GM23338 (cell line): ENCODE results near the gene ANKRD53. TPM values are rescaled to one million over a fixed set of nuclear protein-coding genes. Genes with fewer than 3 reads are reported as not detected.

Source experiments
- ATAC-seq: fragments of 200-7000 bp; cut with Tn5 transposase; 3 replicates; pipeline ENCODE4 v1.9.1; 2020
- DNase-seq: peaks from one replicate; pipeline ENCODE4 v3.0.0-alpha.2; 2015; ENCODE audit warnings: low spot score
- H2AFZ ChIP-seq: fragments of 200-600 bp; sonication (generic); 2 replicates; pipeline ENCODE4 v1.8.0; 2016; ENCODE audit warnings: antibody characterized with exemption, mild to moderate bottlenecking, moderate library complexity
- H3F3A ChIP-seq: fragments of 200-600 bp; sonication (generic); replicated peaks from 2 replicates; pipeline ENCODE4 v1.8.0; 2017; ENCODE audit warnings: antibody characterized with exemption, mixed run types, low read depth
- H3K27ac ChIP-seq: fragments of 200-600 bp; sonication (generic); 2 replicates; pipeline ENCODE4 v1.6.1; 2016; ENCODE audit warnings: low read depth
- H3K27me3 ChIP-seq: fragments of 200-600 bp; sonication (generic); 2 replicates; pipeline ENCODE4 v1.8.0; 2016; ENCODE audit warnings: mild to moderate bottlenecking, mixed run types, moderate library complexity; ENCODE audit not compliant: insufficient read depth
- H3K36me3 ChIP-seq: fragments of 200-600 bp; sonication (generic); 2 replicates; pipeline ENCODE4 v1.8.0; 2016; ENCODE audit warnings: mild to moderate bottlenecking; ENCODE audit not compliant: insufficient read depth
- H3K4me1 ChIP-seq: fragments of 200-600 bp; sonication (generic); 2 replicates; pipeline ENCODE4 v1.8.0; 2016; ENCODE audit warnings: mild to moderate bottlenecking, moderate library complexity; ENCODE audit not compliant: insufficient read depth
- H3K4me2 ChIP-seq: fragments of 200-600 bp; sonication (generic); 2 replicates; pipeline ENCODE4 v1.7.1; 2017; ENCODE audit warnings: mixed run types
- H3K4me3 ChIP-seq: fragments of 200-600 bp; sonication (generic); 2 replicates; pipeline ENCODE4 v1.6.1; 2016; ENCODE audit warnings: mixed run types
- H3K79me2 ChIP-seq: fragments of 200-600 bp; sonication (generic); replicated peaks from 2 replicates; pipeline ENCODE4 v1.8.0; 2017; ENCODE audit warnings: mild to moderate bottlenecking; ENCODE audit not compliant: insufficient read depth
- H3K9me2 ChIP-seq: fragments of 200-600 bp; sonication (generic); 2 replicates; pipeline ENCODE4 v1.8.0; 2017; ENCODE audit not compliant: insufficient read depth
- H4K20me1 ChIP-seq: fragments of 200-600 bp; sonication (generic); replicated peaks from 2 replicates; pipeline ENCODE4 v1.8.0; 2017; ENCODE audit warnings: mild to moderate bottlenecking; ENCODE audit not compliant: insufficient read depth
- H3K27ac Mint-ChIP-seq: 2 replicates; pipeline ENCODE4 v1.8.0; 2020; ENCODE audit warnings: inconsistent platforms, mild to moderate bottlenecking, moderate library complexity, mixed read lengths
- H3K27me3 Mint-ChIP-seq: 3 replicates; pipeline ENCODE4 v1.8.0; 2022; ENCODE audit warnings: low read depth, mild to moderate bottlenecking, moderate library complexity, mixed read lengths, inconsistent platforms; ENCODE audit not compliant: insufficient read depth, poor library complexity
- H3K36me3 Mint-ChIP-seq: 3 replicates; pipeline ENCODE4 v1.8.0; 2021; ENCODE audit warnings: low read depth, mild to moderate bottlenecking, inconsistent platforms, moderate library complexity, mixed read lengths
- H3K4me1 Mint-ChIP-seq: 3 replicates; pipeline ENCODE4 v1.8.0; 2020; ENCODE audit warnings: mild to moderate bottlenecking, inconsistent platforms, mixed read lengths
- H3K4me3 Mint-ChIP-seq: 3 replicates; pipeline ENCODE4 v1.8.0; 2021; ENCODE audit warnings: moderate library complexity, mild to moderate bottlenecking, inconsistent platforms, mixed read lengths
- H3K9me3 Mint-ChIP-seq: 3 replicates; pipeline ENCODE4 v1.8.0; 2020; ENCODE audit warnings: moderate library complexity, mild to moderate bottlenecking, inconsistent platforms, mixed read lengths
- CREB1 ChIP-seq: fragments of 250-450 bp; sonication (Bioruptor Pico); IDR thresholded peaks from 2 replicates; pipeline ENCODE4 v1.5.0; 2020; ENCODE audit warnings: low read depth, mild to moderate bottlenecking, moderate library complexity
- JUNB ChIP-seq: IDR thresholded peaks from one replicate; pipeline ENCODE4 v1.6.1; 2016; ENCODE audit warnings: antibody characterized with exemption; ENCODE audit not compliant: unreplicated experiment
- NANOG ChIP-seq: IDR thresholded peaks from 2 replicates; pipeline ENCODE4 v1.6.1; 2016; ENCODE audit warnings: antibody characterized with exemption, borderline replicate concordance
- POLR2AphosphoS5 ChIP-seq: IDR thresholded peaks from 2 replicates; pipeline ENCODE4 v1.6.1; 2016; ENCODE audit warnings: antibody characterized with exemption, low read depth
- STAT1 ChIP-seq: IDR thresholded peaks from one replicate; pipeline ENCODE4 v1.6.1; 2016; ENCODE audit warnings: antibody characterized with exemption; ENCODE audit not compliant: unreplicated experiment
- ZNF331 ChIP-seq: fragments of 250-450 bp; sonication (Bioruptor Pico); IDR thresholded peaks from 2 replicates; pipeline ENCODE4 v1.5.0; 2020; ENCODE audit warnings: low read depth, mild to moderate bottlenecking, moderate library complexity
- polyA plus RNA-seq: library from polyadenylated mRNA; unstranded; fragments of >200 nt; fragmentation: Nextera tagmentation; extraction: Ambion mirVana; gene quantifications from 2 replicates; pipeline ENCODE4 v1.2.1, GENCODE V29; 2016
- total RNA-seq: library from RNA; depleted of rRNA; stranded (reverse); fragments of >200 nt; shearing (Covaris generic); gene quantifications from 2 replicates; pipeline ENCODE4 v1.2.3, GENCODE V29; 2014
- TF ChIP-seq, protein P1 (sequence below): IDR thresholded peaks from one replicate; pipeline ENCODE4 v1.6.1; 2018; ENCODE audit warnings: antibody characterized with exemption; ENCODE audit not compliant: unreplicated experiment
- TF ChIP-seq, protein P2 (sequence below), 2 experiments: fragments of 200-600 bp in 1 of 2; sonication (generic) in 1 of 2; conservative IDR thresholded peaks; 2 replicates each; pipeline versions ENCODE4 v1.5.1 to v1.6.1; 2016 to 2017; ENCODE audit warnings: antibody characterized with exemption in 2 of 2, low read depth in 2 of 2, mild to moderate bottlenecking in 2 of 2, moderate library complexity in 1 of 2
- TF ChIP-seq, protein P3 (sequence below): IDR thresholded peaks from 2 replicates; pipeline ENCODE4 v1.6.1; 2016; ENCODE audit warnings: antibody characterized with exemption

ANKRD53 gene
- total and polyA plus RNA-seq, 2 experiments from 2014 or later: 0.32 to 0.73 TPM

DNA sequence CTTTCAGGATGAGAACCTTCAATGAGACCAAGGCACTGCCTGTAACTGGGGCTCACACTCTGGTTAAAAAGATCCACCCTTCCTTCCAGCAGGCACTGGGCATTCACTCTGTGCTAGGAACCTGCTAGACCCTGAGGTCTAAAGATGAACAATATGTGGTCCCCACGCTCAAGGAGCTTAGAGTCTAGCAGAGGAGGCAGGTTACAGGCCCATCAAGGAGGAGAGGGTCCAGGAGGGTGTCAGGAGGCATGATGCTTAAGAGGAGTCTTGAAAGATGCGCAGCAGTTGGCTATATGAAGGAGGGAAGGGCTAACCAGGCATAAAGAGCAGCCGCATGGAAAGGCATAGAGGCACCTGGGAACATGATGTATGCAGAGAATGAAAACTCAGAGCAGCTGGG lies 4.5 kb downstream of the ANKRD53 start:
- ATAC-seq (no peak), DNase-seq (no peak)
- H3K27me3 Mint-ChIP-seq: peaks cover 21% of the 10 kb centered on the region
- TF ChIP-seq, protein P1, sequence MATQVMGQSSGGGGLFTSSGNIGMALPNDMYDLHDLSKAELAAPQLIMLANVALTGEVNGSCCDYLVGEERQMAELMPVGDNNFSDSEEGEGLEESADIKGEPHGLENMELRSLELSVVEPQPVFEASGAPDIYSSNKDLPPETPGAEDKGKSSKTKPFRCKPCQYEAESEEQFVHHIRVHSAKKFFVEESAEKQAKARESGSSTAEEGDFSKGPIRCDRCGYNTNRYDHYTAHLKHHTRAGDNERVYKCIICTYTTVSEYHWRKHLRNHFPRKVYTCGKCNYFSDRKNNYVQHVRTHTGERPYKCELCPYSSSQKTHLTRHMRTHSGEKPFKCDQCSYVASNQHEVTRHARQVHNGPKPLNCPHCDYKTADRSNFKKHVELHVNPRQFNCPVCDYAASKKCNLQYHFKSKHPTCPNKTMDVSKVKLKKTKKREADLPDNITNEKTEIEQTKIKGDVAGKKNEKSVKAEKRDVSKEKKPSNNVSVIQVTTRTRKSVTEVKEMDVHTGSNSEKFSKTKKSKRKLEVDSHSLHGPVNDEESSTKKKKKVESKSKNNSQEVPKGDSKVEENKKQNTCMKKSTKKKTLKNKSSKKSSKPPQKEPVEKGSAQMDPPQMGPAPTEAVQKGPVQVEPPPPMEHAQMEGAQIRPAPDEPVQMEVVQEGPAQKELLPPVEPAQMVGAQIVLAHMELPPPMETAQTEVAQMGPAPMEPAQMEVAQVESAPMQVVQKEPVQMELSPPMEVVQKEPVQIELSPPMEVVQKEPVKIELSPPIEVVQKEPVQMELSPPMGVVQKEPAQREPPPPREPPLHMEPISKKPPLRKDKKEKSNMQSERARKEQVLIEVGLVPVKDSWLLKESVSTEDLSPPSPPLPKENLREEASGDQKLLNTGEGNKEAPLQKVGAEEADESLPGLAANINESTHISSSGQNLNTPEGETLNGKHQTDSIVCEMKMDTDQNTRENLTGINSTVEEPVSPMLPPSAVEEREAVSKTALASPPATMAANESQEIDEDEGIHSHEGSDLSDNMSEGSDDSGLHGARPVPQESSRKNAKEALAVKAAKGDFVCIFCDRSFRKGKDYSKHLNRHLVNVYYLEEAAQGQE: no peak
- TF ChIP-seq ZNF331 (no peak), JUNB (no peak), STAT1 (no peak), POLR2AphosphoS5 (no peak), CREB1 (no peak), NANOG (no peak)
- TF ChIP-seq, protein P2, sequence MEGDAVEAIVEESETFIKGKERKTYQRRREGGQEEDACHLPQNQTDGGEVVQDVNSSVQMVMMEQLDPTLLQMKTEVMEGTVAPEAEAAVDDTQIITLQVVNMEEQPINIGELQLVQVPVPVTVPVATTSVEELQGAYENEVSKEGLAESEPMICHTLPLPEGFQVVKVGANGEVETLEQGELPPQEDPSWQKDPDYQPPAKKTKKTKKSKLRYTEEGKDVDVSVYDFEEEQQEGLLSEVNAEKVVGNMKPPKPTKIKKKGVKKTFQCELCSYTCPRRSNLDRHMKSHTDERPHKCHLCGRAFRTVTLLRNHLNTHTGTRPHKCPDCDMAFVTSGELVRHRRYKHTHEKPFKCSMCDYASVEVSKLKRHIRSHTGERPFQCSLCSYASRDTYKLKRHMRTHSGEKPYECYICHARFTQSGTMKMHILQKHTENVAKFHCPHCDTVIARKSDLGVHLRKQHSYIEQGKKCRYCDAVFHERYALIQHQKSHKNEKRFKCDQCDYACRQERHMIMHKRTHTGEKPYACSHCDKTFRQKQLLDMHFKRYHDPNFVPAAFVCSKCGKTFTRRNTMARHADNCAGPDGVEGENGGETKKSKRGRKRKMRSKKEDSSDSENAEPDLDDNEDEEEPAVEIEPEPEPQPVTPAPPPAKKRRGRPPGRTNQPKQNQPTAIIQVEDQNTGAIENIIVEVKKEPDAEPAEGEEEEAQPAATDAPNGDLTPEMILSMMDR (conservative IDR thresholded peaks at IDR 0.05; ENCODE audit: low read depth in 2 of 2): no peak
- Histone ChIP-seq H3K4me2 (no peak overlapping the region), H3K36me3 (no peaks in the 10 kb centered on the region), H3F3A (no peaks in the 10 kb centered on the region), H3K27me3 (peaks cover 17% of the 10 kb centered on the region), H2AFZ (no peak overlapping the region), H3K4me1 (peaks cover 3% of the 10 kb centered on the region; the same call in 1 of the 2 replicates), H3K4me3 (no peak overlapping the region), H3K9me2 (no peaks in the 10 kb centered on the region), H3K27ac (no peak overlapping the region), H4K20me1 (peaks cover 8% of the 10 kb centered on the region), H3K79me2 (no peaks in the 10 kb centered on the region)
- H3K27ac Mint-ChIP-seq: no peak overlapping the region
- H3K9me3 Mint-ChIP-seq: no peaks in the 10 kb centered on the region; the same call in 2 of the 3 replicates
- H3K4me3 Mint-ChIP-seq: no peak overlapping the region
- H3K4me1 Mint-ChIP-seq: peaks cover 8% of the 10 kb centered on the region
- peaks cover 12% of the 10 kb centered on the region; the same call in 1 of the 3 replicates for H3K36me3 Mint-ChIP-seq

DNA sequence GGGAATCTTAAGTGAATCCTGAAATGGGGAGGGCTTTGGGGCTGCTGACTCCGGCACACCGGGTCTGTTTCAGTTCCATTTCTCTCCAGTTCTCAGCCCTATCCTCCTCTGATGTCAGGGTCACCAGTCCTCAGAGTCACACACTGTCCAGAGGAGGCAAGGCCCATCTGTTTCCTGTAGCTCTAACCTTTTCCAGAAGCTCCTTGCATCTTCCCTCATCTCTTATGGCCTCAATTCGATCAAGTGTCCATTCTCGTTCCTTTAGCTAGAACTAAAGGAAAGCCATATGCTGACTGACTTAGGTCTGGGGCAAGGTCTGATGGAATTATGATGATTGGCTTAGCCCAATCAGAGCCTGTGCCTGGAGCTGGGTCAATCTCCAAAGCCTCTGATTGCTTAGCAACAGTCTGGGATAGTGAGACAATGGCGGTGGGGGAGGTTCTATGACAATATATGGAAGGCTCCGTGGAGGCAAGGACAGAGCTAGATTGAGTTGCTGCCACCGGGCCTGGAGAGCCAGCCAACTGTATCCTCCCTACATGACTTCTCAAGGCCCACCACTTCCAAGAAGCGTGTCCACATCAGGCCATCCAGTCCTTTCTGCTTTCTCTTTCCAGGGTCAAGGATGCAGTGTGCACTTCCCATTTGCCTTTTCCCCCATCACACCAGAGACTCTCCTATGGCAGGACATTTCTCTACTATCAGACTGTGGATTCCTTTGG lies 5.2 kb downstream of the ANKRD53 start:
- peaks cover 15% of the 10 kb centered on the region for H3K36me3 Mint-ChIP-seq
- no peak overlapping the region for H3K4me3 Mint-ChIP-seq
- no peak overlapping the region for H3K27ac Mint-ChIP-seq
- no peak overlapping the region for H2AFZ ChIP-seq
- H3K36me3 ChIP-seq: no peaks in the 10 kb centered on the region
- no peaks in the 10 kb centered on the region for H3K4me1 ChIP-seq
- H3K27me3 ChIP-seq: peaks cover 14% of the 10 kb centered on the region
- no peaks in the 10 kb centered on the region for H3F3A ChIP-seq
- H3K4me3 ChIP-seq: no peak overlapping the region
- DNase-seq (no peak), ATAC-seq (no peak)
- H3K27me3 Mint-ChIP-seq: peaks cover 18% of the 10 kb centered on the region
- H3K4me2 ChIP-seq: no peak overlapping the region
- H4K20me1 ChIP-seq: peaks cover 8% of the 10 kb centered on the region
- H3K9me2 ChIP-seq: no peaks in the 10 kb centered on the region
- no peaks in the 10 kb centered on the region; the same call in 2 of the 3 replicates for H3K9me3 Mint-ChIP-seq
- no peak overlapping the region for H3K27ac ChIP-seq
- H3K4me1 Mint-ChIP-seq: peaks cover 5% of the 10 kb centered on the region
- TF ChIP-seq, protein P2 (conservative IDR thresholded peaks at IDR 0.05; ENCODE audit: low read depth in 2 of 2): no peak
- TF ChIP-seq, protein P3, sequence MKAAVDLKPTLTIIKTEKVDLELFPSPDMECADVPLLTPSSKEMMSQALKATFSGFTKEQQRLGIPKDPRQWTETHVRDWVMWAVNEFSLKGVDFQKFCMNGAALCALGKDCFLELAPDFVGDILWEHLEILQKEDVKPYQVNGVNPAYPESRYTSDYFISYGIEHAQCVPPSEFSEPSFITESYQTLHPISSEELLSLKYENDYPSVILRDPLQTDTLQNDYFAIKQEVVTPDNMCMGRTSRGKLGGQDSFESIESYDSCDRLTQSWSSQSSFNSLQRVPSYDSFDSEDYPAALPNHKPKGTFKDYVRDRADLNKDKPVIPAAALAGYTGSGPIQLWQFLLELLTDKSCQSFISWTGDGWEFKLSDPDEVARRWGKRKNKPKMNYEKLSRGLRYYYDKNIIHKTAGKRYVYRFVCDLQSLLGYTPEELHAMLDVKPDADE: no peak
- no peaks in the 10 kb centered on the region for H3K79me2 ChIP-seq
